Gastrocnemius medialis (tissue), 4 donors: ENCODE measurements around the gene IFIT1B. TPM values are rescaled to one million over a fixed set of nuclear protein-coding genes. Genes with fewer than 3 reads are reported as not detected.
"Not testable (repeated sequence)": the region's sequence is repeated elsewhere in the genome, so short reads cannot be mapped to it uniquely, and the experiment has no call there.

ENCODE experiments used
- ATAC-seq, 2 donors: fragments of 150-250 bp; one replicate each; pipeline ENCODE4 v1.9.1; 2016
- DNase-seq, 2 donors: peaks; one replicate each; pipeline ENCODE4 v3.0.0-alpha.2; 2019
- H3K27ac ChIP-seq, 4 donors: fragments of 200-600 bp; sonication (generic); 1 replicate in 1 of 4; 2 replicates in 3 of 4; pipeline ENCODE4 v1.5.1; 2016 to 2018; ENCODE audit warnings: mild to moderate bottlenecking in 2 of 4, moderate library complexity in 1 of 4
- H3K27me3 ChIP-seq, 3 donors: fragments of 200-600 bp; sonication (generic) in 2 of 3; 1 replicate in 1 of 3; 2 replicates in 2 of 3; pipeline versions ENCODE4 v1.5.1 to v1.6.0; 2016 to 2019; ENCODE audit warnings: mild to moderate bottlenecking in 1 of 3, moderate library complexity in 1 of 3
- H3K36me3 ChIP-seq, 2 donors: fragments of 200-600 bp; sonication (generic) in 1 of 2; one replicate each; pipeline ENCODE4 v1.5.1; 2017 to 2018
- H3K4me1 ChIP-seq, 2 donors: fragments of 200-600 bp; sonication (generic) in 1 of 2; one replicate each; pipeline ENCODE4 v1.5.1; 2016 to 2017; ENCODE audit warnings: mild to moderate bottlenecking in 2 of 2
- H3K4me3 ChIP-seq, 4 donors: fragments of 200-600 bp; sonication (generic) in 3 of 4; 1 replicate in 1 of 4; 2 replicates in 3 of 4; pipeline ENCODE4 v1.5.1; 2016 to 2019; ENCODE audit warnings: mild to moderate bottlenecking in 2 of 4
- H3K9me3 ChIP-seq, 3 donors: fragments of 200-600 bp; sonication (generic) in 2 of 3; 1 replicate in 1 of 3; 2 replicates in 2 of 3; pipeline ENCODE4 v1.5.1; 2016 to 2019
- POLR2A ChIP-seq, 2 donors: fragments of 450-650 bp; IDR thresholded peaks; one replicate each; pipeline ENCODE4 v1.6.1; 2017; ENCODE audit warnings: antibody characterized with exemption in 2 of 2, mild to moderate bottlenecking in 2 of 2, moderate library complexity in 2 of 2
- in situ Hi-C, 4 donors: fragments of 200-750 bp; cut with MboI; loops; one replicate each; pipeline versions ENCODE4 v1.15.0 to v1.8.0; 2017; ENCODE audit warnings: low sequenced_read_pairs in 4 of 4
- intact Hi-C: fragments of 100-400 bp; cut with DNase I; formaldehyde crosslinking; loops from one replicate; pipeline ENCODE4 v1.15.1; 2023; ENCODE audit warnings: low total_unique reads
- total RNA-seq, 4 donors: library from RNA; depleted of rRNA; stranded (reverse); fragments of >200 nt; gene quantifications; one replicate each; pipeline versions ENCODE4 v1.1.0 to v1.2.3, GENCODE V29; 2016
- TF ChIP-seq, protein P1 (sequence below), 5 experiments: fragments of 450-650 bp in 3 of 5; fragments of 200-600 bp in 2 of 5; sonication (generic) in 2 of 5; IDR thresholded peaks in 4 of 5; conservative IDR thresholded peaks in 1 of 5; 1 replicate in 4 of 5; 2 replicates in 1 of 5; pipeline ENCODE4 v1.5.1; 2016 to 2019; ENCODE audit warnings: antibody characterized with exemption in 5 of 5, mild to moderate bottlenecking in 3 of 5, moderate library complexity in 3 of 5

IFIT1B gene
- total RNA-seq, 4 donors from 2014 or later: not detected

DNA sequence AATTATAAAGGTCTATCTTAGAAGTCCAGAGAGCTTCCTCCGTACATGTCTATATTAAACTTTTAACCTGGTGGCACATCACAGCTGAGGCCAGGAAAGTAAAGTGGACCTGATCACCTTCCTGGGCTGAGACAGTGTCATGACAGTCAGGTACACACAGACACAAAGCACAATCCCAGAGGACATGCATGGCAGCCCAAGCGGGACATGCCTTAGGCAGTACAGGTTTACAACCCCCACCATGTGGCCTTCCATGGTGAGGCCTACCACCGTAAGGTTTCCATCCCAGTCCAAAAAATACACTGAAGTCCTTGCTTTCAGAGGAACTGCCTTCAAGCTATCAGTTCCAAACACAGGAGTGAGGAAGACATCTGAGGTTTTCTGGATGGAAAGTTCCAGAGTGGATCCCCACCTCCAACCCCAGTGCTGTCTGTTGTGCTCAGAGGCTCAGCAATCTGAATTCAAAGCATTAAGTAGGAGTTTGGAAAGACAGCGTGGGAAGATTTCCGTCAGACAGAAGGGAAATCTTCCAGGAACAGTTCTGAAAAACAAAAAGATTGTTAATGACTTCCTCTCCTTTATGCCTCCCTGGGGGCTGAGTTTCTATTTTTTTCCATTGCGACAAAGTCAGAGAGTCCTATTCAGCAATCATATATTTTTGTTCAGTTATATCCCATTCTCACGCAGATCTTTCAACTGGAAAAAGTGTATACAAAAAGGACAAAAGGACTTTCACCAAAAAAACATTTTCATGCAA lies 30.0 kb upstream of the IFIT1B start:
- in situ Hi-C loops: no loop called here
- intact Hi-C loops: no loop called here
- DNase-seq: no peak
- no peaks in the 10 kb centered on the region for H3K36me3 ChIP-seq
- peak overlapping the region; percentile 59 to 75 (median 68) for H3K27ac ChIP-seq
- H3K27me3 ChIP-seq: no peaks in the 10 kb centered on the region
- H3K4me3 ChIP-seq: no peak overlapping the region
- H3K9me3 ChIP-seq: no peaks in the 10 kb centered on the region
- H3K4me1 ChIP-seq: peaks cover 37 to 46% of the 10 kb centered on the region in 2 donors
- TF ChIP-seq, protein P1, sequence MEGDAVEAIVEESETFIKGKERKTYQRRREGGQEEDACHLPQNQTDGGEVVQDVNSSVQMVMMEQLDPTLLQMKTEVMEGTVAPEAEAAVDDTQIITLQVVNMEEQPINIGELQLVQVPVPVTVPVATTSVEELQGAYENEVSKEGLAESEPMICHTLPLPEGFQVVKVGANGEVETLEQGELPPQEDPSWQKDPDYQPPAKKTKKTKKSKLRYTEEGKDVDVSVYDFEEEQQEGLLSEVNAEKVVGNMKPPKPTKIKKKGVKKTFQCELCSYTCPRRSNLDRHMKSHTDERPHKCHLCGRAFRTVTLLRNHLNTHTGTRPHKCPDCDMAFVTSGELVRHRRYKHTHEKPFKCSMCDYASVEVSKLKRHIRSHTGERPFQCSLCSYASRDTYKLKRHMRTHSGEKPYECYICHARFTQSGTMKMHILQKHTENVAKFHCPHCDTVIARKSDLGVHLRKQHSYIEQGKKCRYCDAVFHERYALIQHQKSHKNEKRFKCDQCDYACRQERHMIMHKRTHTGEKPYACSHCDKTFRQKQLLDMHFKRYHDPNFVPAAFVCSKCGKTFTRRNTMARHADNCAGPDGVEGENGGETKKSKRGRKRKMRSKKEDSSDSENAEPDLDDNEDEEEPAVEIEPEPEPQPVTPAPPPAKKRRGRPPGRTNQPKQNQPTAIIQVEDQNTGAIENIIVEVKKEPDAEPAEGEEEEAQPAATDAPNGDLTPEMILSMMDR (IDR thresholded peaks at IDR 0.05 in 4 of 5, conservative IDR thresholded peaks at IDR 0.05 in 1 of 5): no peak
- no peak for TF ChIP-seq POLR2A (IDR thresholded peaks at IDR 0.05)
- peak in 1 of 2 donors; percentile 19 for ATAC-seq

DNA sequence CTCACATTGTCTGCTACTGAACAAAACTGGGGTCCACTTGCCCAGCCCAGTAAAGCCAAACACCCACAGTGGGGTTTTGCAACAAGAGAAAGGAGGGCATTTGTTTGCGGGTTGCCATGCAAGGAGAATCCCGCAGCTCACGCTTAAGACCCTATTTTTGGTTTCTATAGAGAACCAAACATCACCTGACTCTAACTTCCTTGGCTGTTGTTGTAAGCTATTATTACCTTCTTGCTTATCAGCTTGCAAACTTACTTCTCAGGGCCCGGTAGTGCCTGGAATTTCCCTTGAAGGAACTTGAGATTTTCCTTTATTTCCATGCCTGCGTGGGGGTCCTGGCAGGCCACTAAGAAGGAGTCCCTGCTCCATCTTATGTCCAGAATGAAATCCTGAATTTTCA lies 29.4 kb upstream of the IFIT1B start:
- no peaks in the 10 kb centered on the region for H3K9me3 ChIP-seq
- ATAC-seq (no peak), DNase-seq (no peak)
- no peaks in the 10 kb centered on the region for H3K27me3 ChIP-seq
- no peak for TF ChIP-seq POLR2A (IDR thresholded peaks at IDR 0.05)
- TF ChIP-seq, protein P1 (IDR thresholded peaks at IDR 0.05 in 4 of 5, conservative IDR thresholded peaks at IDR 0.05 in 1 of 5): no peak
- no peak overlapping the region for H3K4me3 ChIP-seq
- peak overlapping the region; percentile 18 to 75 (median 68) for H3K27ac ChIP-seq
- in situ Hi-C loops: no loop called here
- intact Hi-C loops: no loop called here
- no peaks in the 10 kb centered on the region for H3K36me3 ChIP-seq
- H3K4me1 ChIP-seq: peaks cover 37 to 46% of the 10 kb centered on the region in 2 donors

DNA sequence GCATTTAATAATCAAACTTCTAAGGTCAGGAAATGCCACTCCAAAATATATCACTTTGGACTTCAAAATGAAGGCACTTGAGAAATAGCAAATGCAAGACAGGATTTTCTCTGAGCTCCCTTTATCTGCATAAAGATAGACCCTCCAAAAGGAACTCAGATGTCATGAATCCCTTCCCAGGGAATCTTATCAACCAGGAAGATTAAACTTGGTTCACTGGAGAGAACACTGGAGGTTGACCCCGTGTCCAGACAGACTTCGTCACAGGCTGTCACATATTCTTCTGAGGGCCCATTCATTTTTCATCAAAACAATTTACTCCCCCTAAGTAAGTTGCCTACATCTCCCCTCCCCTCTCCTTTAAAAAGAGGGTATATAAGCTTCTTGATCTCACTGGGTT lies 28.9 kb upstream of the IFIT1B start:
- H3K4me3 ChIP-seq: no peak overlapping the region
- in situ Hi-C loops: no loop called here
- H3K27me3 ChIP-seq: no peaks in the 10 kb centered on the region
- H3K9me3 ChIP-seq: no peaks in the 10 kb centered on the region
- DNase-seq: no peak
- intact Hi-C loops: no loop called here
- no peak for ATAC-seq
- peaks cover 37 to 46% of the 10 kb centered on the region in 2 donors for H3K4me1 ChIP-seq
- H3K27ac ChIP-seq: peak overlapping the region; percentile 18 to 75 (median 68)
- no peaks in the 10 kb centered on the region for H3K36me3 ChIP-seq
- TF ChIP-seq, protein P1 (IDR thresholded peaks at IDR 0.05 in 4 of 5, conservative IDR thresholded peaks at IDR 0.05 in 1 of 5): no peak
- no peak for TF ChIP-seq POLR2A (IDR thresholded peaks at IDR 0.05)

DNA sequence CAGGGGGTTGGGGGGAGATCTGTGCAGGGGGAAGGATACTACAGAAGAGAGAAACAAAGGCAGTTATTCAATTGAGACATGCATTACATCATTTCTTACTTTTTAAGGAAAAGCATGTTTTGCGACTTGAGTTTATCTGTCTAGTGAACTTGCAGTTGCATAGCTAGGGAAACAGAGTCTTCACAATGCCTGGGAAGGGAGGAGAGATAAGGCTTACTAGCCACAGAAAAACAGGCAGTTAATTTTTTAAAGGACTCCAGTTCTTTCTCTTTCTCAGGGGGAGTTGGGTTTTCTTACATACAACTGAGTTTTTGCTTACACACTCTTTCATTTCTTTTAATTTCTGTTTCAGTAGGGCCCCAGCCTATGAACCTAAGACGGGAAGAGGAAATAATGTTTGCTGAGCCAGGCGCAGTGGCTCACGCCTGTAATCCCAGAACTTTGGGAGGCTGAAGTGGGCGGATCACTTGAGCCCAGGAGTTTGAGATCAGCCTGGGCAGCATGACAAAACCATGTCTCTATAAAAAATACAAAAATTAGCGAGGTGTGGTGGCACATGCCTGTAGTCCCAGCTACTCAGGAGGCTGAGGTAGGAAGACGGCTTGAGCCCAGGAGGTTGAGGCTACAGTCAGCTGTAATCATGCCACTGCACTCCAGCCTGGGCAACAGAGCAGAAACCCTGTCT lies 27.1 kb upstream of the IFIT1B start:
- in situ Hi-C loops, H3K9me3 ChIP-seq, H3K36me3 ChIP-seq, H3K4me3 ChIP-seq, H3K27me3 ChIP-seq, intact Hi-C loops: not testable (repeated sequence)
- Histone ChIP-seq H3K27ac (peak overlapping the region; percentile 55 to 72 (median 62)), H3K4me1 (peaks cover 37 to 46% of the 10 kb centered on the region in 2 donors)
- ATAC-seq: peak in 1 of 2 donors; percentile 35
- DNase-seq: peak in 1 of 2 donors; percentile 26

DNA sequence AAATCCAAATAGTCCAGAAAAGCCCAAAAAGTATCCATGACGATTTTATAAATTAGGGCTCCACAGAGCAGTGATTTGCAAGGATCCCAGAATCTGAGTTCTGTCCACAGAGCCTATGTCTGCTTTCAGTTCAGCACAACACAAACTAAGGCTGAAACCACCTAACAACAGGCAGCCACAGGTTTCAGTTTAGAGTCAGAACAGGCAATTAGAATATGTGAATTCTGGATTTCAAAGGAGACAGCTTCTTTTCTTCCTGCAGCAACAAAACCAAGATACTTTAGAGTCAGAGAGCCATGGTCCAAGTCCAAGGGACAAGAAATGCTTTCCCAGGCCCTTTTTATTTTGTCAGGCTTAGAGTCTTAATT lies 26.5 kb upstream of the IFIT1B start:
- Histone ChIP-seq H3K4me3 (no peak overlapping the region), H3K9me3 (no peaks in the 10 kb centered on the region), H3K4me1 (peaks cover 31 to 40% of the 10 kb centered on the region in 2 donors), H3K27ac (peak overlapping the region; percentile 55 to 72 (median 62)), H3K36me3 (no peaks in the 10 kb centered on the region), H3K27me3 (no peaks in the 10 kb centered on the region)
- TF ChIP-seq, protein P1 (IDR thresholded peaks at IDR 0.05 in 4 of 5, conservative IDR thresholded peaks at IDR 0.05 in 1 of 5): no peak
- no peak for TF ChIP-seq POLR2A (IDR thresholded peaks at IDR 0.05)
- ATAC-seq (no peak), DNase-seq (no peak)
- intact Hi-C loops: no loop called here
- in situ Hi-C loops: no loop called here
